Measurements from ENCODE around the gene HOXD13. TPM values are rescaled to one million over a fixed set of nuclear protein-coding genes. Genes with fewer than 3 reads are reported as not detected.

The HOXD13 gene
- total RNA-seq, 1 experiment from 2014 or later, result not detected

DNA sequence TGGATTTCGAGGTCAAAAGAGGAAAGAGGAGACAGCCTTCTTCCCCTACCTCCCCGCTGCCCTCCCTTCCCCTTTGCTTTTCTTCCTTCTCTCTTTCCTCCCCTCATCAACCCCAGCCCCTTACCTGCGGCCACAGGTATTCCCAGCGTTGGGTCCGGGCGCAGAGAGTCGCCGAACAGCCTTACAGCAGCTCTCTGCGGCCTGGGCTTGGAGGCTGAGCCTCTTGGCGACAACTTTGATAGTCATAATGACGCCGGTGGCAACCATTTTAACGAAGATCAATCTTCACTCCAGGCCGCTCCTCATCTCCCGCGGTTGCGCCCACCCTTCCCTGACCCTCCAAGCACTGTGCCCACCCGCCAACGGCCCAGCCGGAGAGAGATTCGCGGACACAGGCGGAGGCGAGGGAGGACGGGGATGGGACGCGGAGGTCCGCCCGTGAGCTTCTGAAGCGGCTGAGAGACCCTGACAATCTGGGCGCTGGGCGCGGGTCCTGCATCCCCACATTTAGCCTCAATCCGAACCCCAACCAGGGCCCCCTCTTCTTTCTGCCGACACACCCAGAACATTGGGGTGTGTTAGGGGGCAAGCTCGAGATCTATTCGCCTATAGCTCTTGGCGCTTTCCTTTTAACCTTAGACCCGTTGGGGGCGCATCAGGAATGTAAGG, 7.3 kb upstream of the HOXD13 start:
- no peak overlapping the region for H3K4me2 ChIP-seq
- H3K4me1 ChIP-seq (replicated peaks; ENCODE audit: insufficient read depth), result no peaks in the 10 kb centered on the region
- BruUV-seq (replicated peaks), result no TSS peak
- H3K27ac ChIP-seq, result no peak overlapping the region
- H3K4me3 ChIP-seq, result no peak overlapping the region
- peaks cover 57% of the 10 kb centered on the region for H3K27me3 ChIP-seq (ENCODE audit: insufficient read depth, low read depth)
- H3K9me3 ChIP-seq (ENCODE audit: insufficient read depth, low read depth), result no peaks in the 10 kb centered on the region; the same call in 1 of the 2 replicates
- intact Hi-C loops (cut with micrococcal nuclease; ENCODE audit: unreplicated experiment), result no loop called here
- no peak for DNase-seq
- CTCF ChIA-PET, result interaction anchor here (0.6 to 0.7 kb wide), 2 partner anchors 673 to 1079 kb away, joined by 3 to 4 read pairs; no protein-coding TSS in a partner anchor
- H2AFZ ChIP-seq, result no peak overlapping the region
- POLR2A ChIA-PET (ENCODE audit: unreplicated experiment), result no interaction called here
- H4K20me1 ChIP-seq (ENCODE audit: insufficient read depth), result no peaks in the 10 kb centered on the region
- no peaks in the 10 kb centered on the region for H3K79me2 ChIP-seq (ENCODE audit: low read depth)
- H3K9me2 ChIP-seq (ENCODE audit: insufficient read depth), result no peaks in the 10 kb centered on the region
- H3F3A ChIP-seq (ENCODE audit: insufficient read depth, low read depth), result no peaks in the 10 kb centered on the region
- TF ChIP-seq, protein P1, sequence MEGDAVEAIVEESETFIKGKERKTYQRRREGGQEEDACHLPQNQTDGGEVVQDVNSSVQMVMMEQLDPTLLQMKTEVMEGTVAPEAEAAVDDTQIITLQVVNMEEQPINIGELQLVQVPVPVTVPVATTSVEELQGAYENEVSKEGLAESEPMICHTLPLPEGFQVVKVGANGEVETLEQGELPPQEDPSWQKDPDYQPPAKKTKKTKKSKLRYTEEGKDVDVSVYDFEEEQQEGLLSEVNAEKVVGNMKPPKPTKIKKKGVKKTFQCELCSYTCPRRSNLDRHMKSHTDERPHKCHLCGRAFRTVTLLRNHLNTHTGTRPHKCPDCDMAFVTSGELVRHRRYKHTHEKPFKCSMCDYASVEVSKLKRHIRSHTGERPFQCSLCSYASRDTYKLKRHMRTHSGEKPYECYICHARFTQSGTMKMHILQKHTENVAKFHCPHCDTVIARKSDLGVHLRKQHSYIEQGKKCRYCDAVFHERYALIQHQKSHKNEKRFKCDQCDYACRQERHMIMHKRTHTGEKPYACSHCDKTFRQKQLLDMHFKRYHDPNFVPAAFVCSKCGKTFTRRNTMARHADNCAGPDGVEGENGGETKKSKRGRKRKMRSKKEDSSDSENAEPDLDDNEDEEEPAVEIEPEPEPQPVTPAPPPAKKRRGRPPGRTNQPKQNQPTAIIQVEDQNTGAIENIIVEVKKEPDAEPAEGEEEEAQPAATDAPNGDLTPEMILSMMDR (conservative IDR thresholded peaks at IDR 0.05), result no peak
- no peak for TF ChIP-seq EZH2 (IDR thresholded peaks at IDR 0.05; ENCODE audit: low read depth)
- H3K36me3 ChIP-seq (ENCODE audit: low read depth), result no peaks in the 10 kb centered on the region

DNA sequence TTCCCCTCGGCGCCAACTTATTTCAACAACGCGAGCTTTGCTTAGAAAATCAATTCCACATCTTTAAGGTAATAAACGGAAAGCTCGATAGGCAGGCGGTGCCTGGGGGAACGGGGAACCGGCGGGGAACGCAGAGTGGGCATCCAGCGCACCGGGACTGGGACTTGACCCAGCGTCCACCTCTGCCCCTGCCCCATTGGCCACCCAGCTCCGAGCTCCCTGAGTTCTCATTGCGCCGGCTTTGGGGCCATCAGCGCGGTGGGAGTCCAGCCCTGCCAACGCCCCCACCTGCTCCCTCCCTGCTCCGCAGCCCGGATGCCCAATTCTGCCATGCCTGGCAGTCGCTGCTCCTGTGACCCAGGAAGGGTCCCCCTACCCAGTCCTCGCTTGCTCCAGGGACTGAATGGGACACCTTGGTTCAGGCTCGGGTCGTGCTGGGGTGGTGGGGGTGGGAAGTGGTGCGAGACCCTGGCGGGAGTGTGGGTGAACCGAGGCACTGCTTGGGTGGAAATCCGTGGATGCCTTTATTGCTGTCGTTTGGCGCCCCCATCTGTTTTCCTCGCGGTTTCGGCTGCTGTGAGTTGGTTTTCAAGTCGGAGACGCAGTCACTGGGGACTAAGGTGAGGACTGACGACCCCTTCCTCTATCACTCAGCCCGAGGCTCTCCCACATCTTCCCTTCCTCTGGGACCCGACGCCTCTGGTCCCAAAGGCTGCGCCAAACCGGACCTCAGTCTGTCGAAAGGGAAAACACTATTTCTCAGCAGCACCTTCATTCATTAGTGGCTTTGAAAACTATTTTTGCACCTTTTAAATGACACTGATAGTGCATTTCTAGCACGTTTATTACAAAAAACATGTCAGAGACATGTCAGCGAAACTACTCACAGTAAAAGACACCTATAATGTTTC, 6.4 kb upstream of the HOXD13 start:
- Histone ChIP-seq H3K4me3 (no peak overlapping the region), H3K79me2 (ENCODE audit: low read depth) (no peaks in the 10 kb centered on the region), H3K9me2 (ENCODE audit: insufficient read depth) (no peaks in the 10 kb centered on the region), H3K9me3 (ENCODE audit: insufficient read depth, low read depth) (no peaks in the 10 kb centered on the region; the same call in 1 of the 2 replicates), H4K20me1 (ENCODE audit: insufficient read depth) (no peaks in the 10 kb centered on the region), H2AFZ (no peak overlapping the region), H3K36me3 (ENCODE audit: low read depth) (no peaks in the 10 kb centered on the region), H3K27ac (no peak overlapping the region), H3K27me3 (ENCODE audit: insufficient read depth, low read depth) (peaks cover 65% of the 10 kb centered on the region), H3K4me1 (replicated peaks; ENCODE audit: insufficient read depth) (no peaks in the 10 kb centered on the region), H3F3A (ENCODE audit: insufficient read depth, low read depth) (no peaks in the 10 kb centered on the region), H3K4me2 (no peak overlapping the region)
- DNase-seq, result peak in 1 of 2 experiments; percentile 30
- intact Hi-C loops (cut with micrococcal nuclease; ENCODE audit: unreplicated experiment), result loop anchor here (1.0 to 2.0 kb wide), 5 partner anchors 121 to 1337 kb away; no protein-coding TSS in a partner anchor
- TF ChIP-seq, protein P1 (conservative IDR thresholded peaks at IDR 0.05), result peak; percentile 62
- TF ChIP-seq EZH2 (IDR thresholded peaks at IDR 0.05; ENCODE audit: low read depth), result no peak
- ChIA-PET POLR2A (ENCODE audit: unreplicated experiment) (no interaction called here), CTCF (interaction anchor here (0.6 to 0.7 kb wide), 2 partner anchors 672 to 1080 kb away, joined by 3 to 4 read pairs; no protein-coding TSS in a partner anchor)
- BruUV-seq (replicated peaks), result no TSS peak

- ChIA-PET POLR2A (ENCODE audit: unreplicated experiment) (no interaction called here), CTCF (no interaction called here)
- Histone ChIP-seq H3F3A (ENCODE audit: insufficient read depth, low read depth) (no peaks in the 10 kb centered on the region), H3K4me2 (no peak overlapping the region), H3K27ac (no peak overlapping the region), H3K36me3 (ENCODE audit: low read depth) (no peaks in the 10 kb centered on the region), H3K79me2 (ENCODE audit: low read depth) (no peaks in the 10 kb centered on the region), H3K9me3 (ENCODE audit: insufficient read depth, low read depth) (no peaks in the 10 kb centered on the region), H4K20me1 (ENCODE audit: insufficient read depth) (no peaks in the 10 kb centered on the region), H3K27me3 (ENCODE audit: insufficient read depth, low read depth) (peaks cover 76% of the 10 kb centered on the region), H3K9me2 (ENCODE audit: insufficient read depth) (no peaks in the 10 kb centered on the region), H2AFZ (no peak overlapping the region), H3K4me1 (replicated peaks; ENCODE audit: insufficient read depth) (no peaks in the 10 kb centered on the region), H3K4me3 (no peak overlapping the region)
- TF ChIP-seq EZH2 (IDR thresholded peaks at IDR 0.05; ENCODE audit: low read depth), result no peak
- TF ChIP-seq, protein P1 (conservative IDR thresholded peaks at IDR 0.05), result no peak
- intact Hi-C loops (cut with micrococcal nuclease; ENCODE audit: unreplicated experiment), result loop anchor here (2.0 kb wide), 3 partner anchors 123 to 1339 kb away; no protein-coding TSS in a partner anchor
- BruUV-seq (replicated peaks), result no TSS peak
- DNase-seq, result no peak
These were observed 5.0 kb upstream of the HOXD13 start for GRCh38 chr2:176087330-176088047.

All from PC-9 (cell line).